HepG2 (cell line): ENCODE measurements around the gene UBE2H. TPM values are rescaled to one million over a fixed set of nuclear protein-coding genes. Genes with fewer than 3 reads are reported as not detected.

Experiments used
- ATAC-seq: fragments of 200-7000 bp; cut with Tn5 transposase; 3 replicates; pipeline ENCODE4 v1.9.1; 2020; ENCODE audit warnings: mild to moderate bottlenecking, moderate library complexity
- BruUV-seq: library from RNA; stranded (reverse); fragments of 400-500 nt; replicated peaks from 2 replicates; lab custom pipeline; 2021; lab: Mats Ljungman, UMichigan
- CTCF ChIA-PET: fragments of 300-600 bp; formaldehyde crosslinking; extraction: SDS; loops from one replicate; lab custom pipeline; 2021; ENCODE audit warnings: low total read pairs, inconsistent platforms, low intra/inter-chr PET ratio; lab: Yijun Ruan, JAX
- POLR2A ChIA-PET: fragments of 350-600 bp; sonication (Branson Sonifier 250); formaldehyde crosslinking; loops from one replicate; lab custom pipeline; 2020; ENCODE audit warnings: antibody characterized with exemption, inconsistent platforms; lab: Yijun Ruan, JAX
- DNase-seq: peaks from one replicate; pipeline ENCODE4 v3.0.0-alpha.2; 2015; ENCODE audit warnings: low spot score
- FAIRE-seq: peaks from 3 replicates; lab custom pipeline; 2011; peaks lifted over from hg19 to GRCh38; lab: Jason Lieb, UNC
- H2AFZ ChIP-seq: one replicate; pipeline ENCODE4 v1.6.1; 2011; ENCODE audit warnings: low read length, inconsistent platforms
- H3K27ac ChIP-seq: fragments of 300-600 bp; 3 replicates; pipeline ENCODE4 v1.8.0; 2011; ENCODE audit warnings: mixed run types, mild to moderate bottlenecking, mixed read lengths, low read length, inconsistent platforms; ENCODE audit not compliant: insufficient read depth; ENCODE audit errors: extremely low read length
- H3K27me3 ChIP-seq, 2 experiments: fragments of 200-600 bp in 1 of 2; 2 replicates in 1 of 2; 3 replicates in 1 of 2; pipeline versions ENCODE4 v1.6.0 to v1.8.0; 2011; ENCODE audit warnings: low read length in 2 of 2, mild to moderate bottlenecking in 2 of 2, moderate library complexity in 2 of 2, inconsistent platforms in 1 of 2; ENCODE audit not compliant: insufficient read depth in 2 of 2, control insufficient read depth in 1 of 2
- H3K36me3 ChIP-seq, 2 experiments: fragments of 200-600 bp in 1 of 2; replicated peaks in 1 of 2; 2 replicates in 1 of 2; 3 replicates in 1 of 2; pipeline versions ENCODE4 v1.5.1 to v1.8.0; 2011; ENCODE audit warnings: low read length in 2 of 2, inconsistent platforms in 1 of 2; ENCODE audit not compliant: insufficient read depth in 2 of 2, control insufficient read depth in 1 of 2
- H3K4me1 ChIP-seq: 2 replicates; pipeline ENCODE4 v1.5.1; 2012; ENCODE audit warnings: low read length, inconsistent platforms; ENCODE audit not compliant: insufficient read depth
- H3K4me2 ChIP-seq: 2 replicates; pipeline ENCODE4 v1.6.0; 2011; ENCODE audit warnings: low read depth, low read length, inconsistent platforms
- H3K4me3 ChIP-seq, 3 experiments: fragments of 200-600 bp in 1 of 3; sonication (generic), shearing (Covaris generic) in 1 of 3; replicated peaks in 1 of 3; 2 replicates each; pipeline ENCODE4 v1.5.1; 2011 to 2016; ENCODE audit warnings: low read length in 3 of 3, inconsistent platforms in 2 of 3, low read depth in 2 of 3, mild to moderate bottlenecking in 2 of 3, control low read depth in 1 of 3, mixed read lengths in 1 of 3; ENCODE audit not compliant: insufficient read depth in 1 of 3
- H3K79me2 ChIP-seq: one replicate; pipeline ENCODE4 v1.6.1; 2011; ENCODE audit warnings: low read length, inconsistent platforms; ENCODE audit not compliant: insufficient read depth
- H3K9ac ChIP-seq: 2 replicates; pipeline ENCODE4 v1.6.0; 2011; ENCODE audit warnings: mild to moderate bottlenecking, low read depth, low read length, inconsistent platforms; ENCODE audit not compliant: insufficient read depth
- H3K9me3 ChIP-seq: 2 replicates; pipeline ENCODE4 v1.5.1; 2012; ENCODE audit warnings: mild to moderate bottlenecking, low read length
- H4K20me1 ChIP-seq: 2 replicates; pipeline ENCODE4 v1.6.0; 2011; ENCODE audit warnings: inconsistent platforms, mild to moderate bottlenecking, low read length, moderate library complexity; ENCODE audit not compliant: insufficient read depth
- ARHGAP35 ChIP-seq: sonication (generic); formaldehyde crosslinking; IDR thresholded peaks from 2 replicates; pipeline ENCODE4 v1.9.0; 2022; ENCODE audit warnings: mild to moderate bottlenecking, inconsistent platforms, moderate library complexity, missing genetic modification reagents, borderline replicate concordance
- FOXA1 ChIP-seq, 2 experiments: fragments of 450-650 bp in 1 of 2; sonication (generic) in 1 of 2; formaldehyde crosslinking in 1 of 2; IDR thresholded peaks; 2 replicates each; pipeline versions ENCODE4 v1.4.0 to v1.6.1; 2016 to 2020; ENCODE audit warnings: missing genetic modification reagents in 1 of 2
- GABPA ChIP-seq, 2 experiments: IDR thresholded peaks; 2 replicates each; pipeline ENCODE4 v1.6.1; 2011 to 2016; ENCODE audit warnings: low read depth in 2 of 2, low read length in 1 of 2, missing biosample characterization in 1 of 2, missing genetic modification characterization in 1 of 2
- KAT8 ChIP-seq: IDR thresholded peaks from 2 replicates; pipeline ENCODE4 v1.6.1; 2016; ENCODE audit warnings: missing genetic modification reagents, missing compliant biosample characterization
- ZFY ChIP-seq: sonication (generic); formaldehyde crosslinking; IDR thresholded peaks from 2 replicates; pipeline ENCODE4 v1.4.0; 2020; ENCODE audit warnings: missing genetic modification reagents
- ZFYVE20 ChIP-seq: sonication (generic); formaldehyde crosslinking; IDR thresholded peaks from 2 replicates; pipeline ENCODE4 v1.8.0; 2023; ENCODE audit warnings: low read depth, mild to moderate bottlenecking, moderate library complexity, missing genetic modification reagents, borderline replicate concordance
- ZNF550 ChIP-seq: sonication (generic); formaldehyde crosslinking; IDR thresholded peaks from 2 replicates; pipeline ENCODE4 v1.4.0; 2020; ENCODE audit warnings: mild to moderate bottlenecking, missing genetic modification reagents, borderline replicate concordance
- ZNF879 ChIP-seq: sonication (generic); formaldehyde crosslinking; IDR thresholded peaks from 2 replicates; pipeline ENCODE4 v1.8.1; 2023; ENCODE audit warnings: missing genetic modification reagents
- WGBS: methylation state at CpG from one replicate; pipeline ENCODE4 v1.1.6; 2017; ENCODE audit warnings: low lambda C conversion rate; 5-methylcytosine and 5-hydroxymethylcytosine counted together
- in situ Hi-C: cut with HindIII; loops from 2 replicates; pipeline ENCODE4 v1.10.0; 2017; ENCODE audit warnings: low pct_unique_long_range_greater_than_20kb; ENCODE audit not compliant: extremely low pct_ligation_motif_present
- intact Hi-C: fragments of 100-400 bp; cut with micrococcal nuclease; formaldehyde crosslinking; loops from one replicate; pipeline ENCODE4 v1.10.0; 2022; ENCODE audit not compliant: unreplicated experiment
- polyA plus RNA-seq, 8 experiments: library from polyadenylated mRNA; depleted of rRNA in 3 of 8; stranded (reverse) in 7 of 8; unstranded in 1 of 8; fragments of >200 nt; fragmentation: Illumina TruSeq in 4 of 8; extraction: Trizol in 4 of 8; gene quantifications; 2 replicates each; pipeline versions ENCODE4 v1.2.1 to v1.2.3, GENCODE V29; 2011 to 2016; ENCODE audit warnings: low read depth in 4 of 8, missing spikeins in 1 of 8, mixed read lengths in 1 of 8; ENCODE audit not compliant: insufficient read depth in 1 of 8
- total RNA-seq, 5 experiments: library from RNA; depleted of rRNA; stranded (reverse); fragments of >200 nt; fragmentation: Illumina TruSeq; extraction: Trizol; gene quantifications; 2 replicates each; pipeline ENCODE4 v1.2.3, GENCODE V29; 2016; ENCODE audit warnings: low read depth in 1 of 5
- TF ChIP-seq, protein P1 (sequence below): sonication (generic); formaldehyde crosslinking; IDR thresholded peaks from 2 replicates; pipeline ENCODE4 v1.4.0; 2020; ENCODE audit warnings: missing genetic modification reagents, mild to moderate bottlenecking, borderline replicate concordance
- TF ChIP-seq, protein P2 (sequence below): sonication (generic); formaldehyde crosslinking; IDR thresholded peaks from 2 replicates; pipeline ENCODE4 v1.4.0; 2020; ENCODE audit warnings: missing genetic modification reagents
- TF ChIP-seq, protein P3 (sequence below), 2 experiments: sonication (generic) in 1 of 2; formaldehyde crosslinking in 1 of 2; IDR thresholded peaks; 2 replicates each; pipeline versions ENCODE4 v1.4.0 to v1.6.1; 2018 to 2020; ENCODE audit warnings: missing genetic modification reagents in 2 of 2, borderline replicate concordance in 1 of 2, low read depth in 1 of 2, mild to moderate bottlenecking in 1 of 2, missing biosample characterization in 1 of 2

Gene UBE2H
- total and polyA plus RNA-seq, 2 of the 13 experiments (the other 11 are each of a cell fraction or from before 2014, with no cell fraction given): 15.5 to 40.1 TPM

DNA sequence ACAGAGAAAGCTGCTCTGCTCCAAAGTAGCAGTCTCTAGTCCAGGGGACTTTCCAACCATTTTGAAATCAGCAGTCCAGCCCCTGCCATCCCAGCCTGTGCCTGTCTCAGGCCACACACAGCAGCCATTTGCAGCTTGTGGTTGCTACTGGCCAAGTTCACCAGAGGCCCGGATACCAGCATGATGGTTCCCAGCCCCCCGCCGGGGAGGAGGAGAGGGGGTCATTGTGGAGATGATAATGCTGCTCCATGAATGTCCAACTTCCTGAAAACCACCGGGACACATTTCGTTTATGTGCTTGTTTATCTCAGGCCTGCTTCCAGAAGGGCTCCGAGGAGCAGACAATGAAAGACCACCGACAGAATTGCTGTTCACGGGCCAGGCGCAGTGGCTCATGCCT, 160.0 kb downstream of the UBE2H start:
- WGBS: 46% methylated on average over 6 of the region's 9 CpGs
- Histone ChIP-seq H3K9me3 (no peaks in the 10 kb centered on the region), H4K20me1 (no peaks in the 10 kb centered on the region), H3K79me2 (no peaks in the 10 kb centered on the region), H3K4me1 (peaks cover 6% of the 10 kb centered on the region; the same call in 1 of the 2 replicates), H3K27ac (no peak overlapping the region), H3K4me3 (no peak overlapping the region), H2AFZ (no peak overlapping the region), H3K36me3 (no peaks in the 10 kb centered on the region), H3K4me2 (no peak overlapping the region), H3K9ac (no peak overlapping the region), H3K27me3 (peaks cover 8 to 25% of the 10 kb centered on the region in 2 experiments; a peak in 4 of 5 replicates)
- TF ChIP-seq, protein P1, sequence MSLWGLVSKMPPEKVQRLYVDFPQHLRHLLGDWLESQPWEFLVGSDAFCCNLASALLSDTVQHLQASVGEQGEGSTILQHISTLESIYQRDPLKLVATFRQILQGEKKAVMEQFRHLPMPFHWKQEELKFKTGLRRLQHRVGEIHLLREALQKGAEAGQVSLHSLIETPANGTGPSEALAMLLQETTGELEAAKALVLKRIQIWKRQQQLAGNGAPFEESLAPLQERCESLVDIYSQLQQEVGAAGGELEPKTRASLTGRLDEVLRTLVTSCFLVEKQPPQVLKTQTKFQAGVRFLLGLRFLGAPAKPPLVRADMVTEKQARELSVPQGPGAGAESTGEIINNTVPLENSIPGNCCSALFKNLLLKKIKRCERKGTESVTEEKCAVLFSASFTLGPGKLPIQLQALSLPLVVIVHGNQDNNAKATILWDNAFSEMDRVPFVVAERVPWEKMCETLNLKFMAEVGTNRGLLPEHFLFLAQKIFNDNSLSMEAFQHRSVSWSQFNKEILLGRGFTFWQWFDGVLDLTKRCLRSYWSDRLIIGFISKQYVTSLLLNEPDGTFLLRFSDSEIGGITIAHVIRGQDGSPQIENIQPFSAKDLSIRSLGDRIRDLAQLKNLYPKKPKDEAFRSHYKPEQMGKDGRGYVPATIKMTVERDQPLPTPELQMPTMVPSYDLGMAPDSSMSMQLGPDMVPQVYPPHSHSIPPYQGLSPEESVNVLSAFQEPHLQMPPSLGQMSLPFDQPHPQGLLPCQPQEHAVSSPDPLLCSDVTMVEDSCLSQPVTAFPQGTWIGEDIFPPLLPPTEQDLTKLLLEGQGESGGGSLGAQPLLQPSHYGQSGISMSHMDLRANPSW (CRISPR knock-in tag): no peak
- TF ChIP-seq ZFYVE20 (CRISPR knock-in tag): no peak
- no peak for TF ChIP-seq ZNF550 (CRISPR knock-in tag)
- TF ChIP-seq FOXA1 (IDR thresholded peaks at IDR 0.05): no peak
- no peak for TF ChIP-seq FOXA1 (CRISPR knock-in tag; IDR thresholded peaks at IDR 0.05)
- no TSS peak for BruUV-seq
- CTCF ChIA-PET: no interaction called here
- DNase-seq (no peak), FAIRE-seq (no peak), ATAC-seq (no peak)
- intact Hi-C loops (no loop called here), in situ Hi-C loops (no loop called here)
- POLR2A ChIA-PET: no interaction called here

DNA sequence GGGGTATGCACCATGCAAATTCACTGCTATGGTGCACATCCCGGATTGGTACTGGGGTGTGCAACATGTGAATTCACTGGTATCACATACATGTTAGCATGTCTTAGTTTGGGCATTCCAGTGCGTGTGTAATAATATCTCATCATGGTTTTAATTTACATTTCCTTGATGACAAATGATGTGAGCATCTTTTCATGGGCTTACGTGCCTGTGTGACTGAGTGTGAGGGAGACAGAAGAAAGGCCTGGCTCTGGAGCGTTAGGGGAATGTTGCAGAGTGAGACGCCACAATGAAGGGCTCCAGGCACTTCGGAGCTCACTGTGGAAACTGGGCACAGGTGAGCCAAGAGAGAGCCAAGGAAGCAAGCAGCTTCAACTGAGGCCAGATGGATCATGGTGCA, 162.6 kb downstream of the UBE2H start:
- Histone ChIP-seq H3K4me3 (no peak overlapping the region), H3K9ac (no peak overlapping the region), H3K27ac (no peak overlapping the region), H3K27me3 (peaks cover 14 to 47% of the 10 kb centered on the region in 2 experiments; a peak in 4 of 5 replicates), H4K20me1 (no peaks in the 10 kb centered on the region), H2AFZ (no peak overlapping the region), H3K79me2 (no peaks in the 10 kb centered on the region), H3K36me3 (no peaks in the 10 kb centered on the region), H3K9me3 (no peaks in the 10 kb centered on the region), H3K4me1 (peaks cover 10% of the 10 kb centered on the region), H3K4me2 (no peak overlapping the region)
- WGBS: 16% methylated on average over 6 of the region's 6 CpGs
- no peak for FAIRE-seq
- BruUV-seq: no TSS peak
- POLR2A ChIA-PET: no interaction called here
- intact Hi-C loops: no loop called here
- in situ Hi-C loops: no loop called here
- no peak for DNase-seq
- CTCF ChIA-PET: no interaction called here
- ATAC-seq: no peak
- TF ChIP-seq ZNF879 (CRISPR knock-in tag): no peak
- TF ChIP-seq ZFY: no peak
- TF ChIP-seq, protein P2, sequence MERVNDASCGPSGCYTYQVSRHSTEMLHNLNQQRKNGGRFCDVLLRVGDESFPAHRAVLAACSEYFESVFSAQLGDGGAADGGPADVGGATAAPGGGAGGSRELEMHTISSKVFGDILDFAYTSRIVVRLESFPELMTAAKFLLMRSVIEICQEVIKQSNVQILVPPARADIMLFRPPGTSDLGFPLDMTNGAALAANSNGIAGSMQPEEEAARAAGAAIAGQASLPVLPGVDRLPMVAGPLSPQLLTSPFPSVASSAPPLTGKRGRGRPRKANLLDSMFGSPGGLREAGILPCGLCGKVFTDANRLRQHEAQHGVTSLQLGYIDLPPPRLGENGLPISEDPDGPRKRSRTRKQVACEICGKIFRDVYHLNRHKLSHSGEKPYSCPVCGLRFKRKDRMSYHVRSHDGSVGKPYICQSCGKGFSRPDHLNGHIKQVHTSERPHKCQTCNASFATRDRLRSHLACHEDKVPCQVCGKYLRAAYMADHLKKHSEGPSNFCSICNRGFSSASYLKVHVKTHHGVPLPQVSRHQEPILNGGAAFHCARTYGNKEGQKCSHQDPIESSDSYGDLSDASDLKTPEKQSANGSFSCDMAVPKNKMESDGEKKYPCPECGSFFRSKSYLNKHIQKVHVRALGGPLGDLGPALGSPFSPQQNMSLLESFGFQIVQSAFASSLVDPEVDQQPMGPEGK: no peak
- TF ChIP-seq ARHGAP35 (CRISPR knock-in tag): no peak
- TF ChIP-seq KAT8: no peak
- TF ChIP-seq GABPA (IDR thresholded peaks at IDR 0.05; ENCODE audit: low read depth, low read length): no peak
- no peak for TF ChIP-seq GABPA (CRISPR knock-in tag; IDR thresholded peaks at IDR 0.05; ENCODE audit: low read depth)
- TF ChIP-seq, protein P3, sequence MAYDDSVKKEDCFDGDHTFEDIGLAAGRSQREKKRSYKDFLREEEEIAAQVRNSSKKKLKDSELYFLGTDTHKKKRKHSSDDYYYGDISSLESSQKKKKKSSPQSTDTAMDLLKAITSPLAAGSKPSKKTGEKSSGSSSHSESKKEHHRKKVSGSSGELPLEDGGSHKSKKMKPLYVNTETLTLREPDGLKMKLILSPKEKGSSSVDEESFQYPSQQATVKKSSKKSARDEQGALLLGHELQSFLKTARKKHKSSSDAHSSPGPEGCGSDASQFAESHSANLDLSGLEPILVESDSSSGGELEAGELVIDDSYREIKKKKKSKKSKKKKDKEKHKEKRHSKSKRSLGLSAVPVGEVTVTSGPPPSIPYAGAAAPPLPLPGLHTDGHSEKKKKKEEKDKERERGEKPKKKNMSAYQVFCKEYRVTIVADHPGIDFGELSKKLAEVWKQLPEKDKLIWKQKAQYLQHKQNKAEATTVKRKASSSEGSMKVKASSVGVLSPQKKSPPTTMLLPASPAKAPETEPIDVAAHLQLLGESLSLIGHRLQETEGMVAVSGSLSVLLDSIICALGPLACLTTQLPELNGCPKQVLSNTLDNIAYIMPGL (CRISPR knock-in tag; IDR thresholded peaks at IDR 0.05; ENCODE audit: borderline replicate concordance in 1 of 2, low read depth in 1 of 2): no peak
